Measurements from ENCODE around the gene PHC2. TPM values are rescaled to one million over a fixed set of nuclear protein-coding genes. Genes with fewer than 3 reads are reported as not detected.

Gene PHC2
- polyA plus RNA-seq, 1 donor (not counting 4 experiments of a cell fraction or from before 2014, with no cell fraction given): 51.7 TPM

- Histone ChIP-seq H3K4me1 (ENCODE audit: control insufficient read depth, extremely low read depth, insufficient read depth, low read length) (peaks cover 21% of the 10 kb centered on the region), H3K9ac (ENCODE audit: control insufficient read depth, extremely low read depth, insufficient read depth, low read length) (no peak overlapping the region), H3K27ac (ENCODE audit: control insufficient read depth, insufficient read depth, low read length) (no peak overlapping the region), H4K20me1 (ENCODE audit: control insufficient read depth, extremely low read depth, insufficient read depth, low read length) (peaks cover 3% of the 10 kb centered on the region), H3K9me3 (ENCODE audit: control insufficient read depth, low read depth, low read length) (no peaks in the 10 kb centered on the region), H3K4me3 (ENCODE audit: control insufficient read depth in 2 of 3, extremely low read depth in 1 of 3, insufficient read depth in 2 of 3, low read depth in 1 of 3, low read length in 3 of 3) (no peak overlapping the region), H3K36me3 (ENCODE audit: control insufficient read depth in 2 of 2, extremely low read depth in 1 of 2, insufficient read depth in 2 of 2, low read length in 2 of 2) (peaks cover 13 to 43% of the 10 kb centered on the region in 2 experiments), H2AFZ (ENCODE audit: control insufficient read depth, low read length) (no peak overlapping the region), H3K27me3 (ENCODE audit: control insufficient read depth, extremely low read depth, insufficient read depth, low read length) (no peaks in the 10 kb centered on the region), H3K4me2 (ENCODE audit: control insufficient read depth, extremely low read depth, insufficient read depth, low read depth, low read length) (no peak overlapping the region), H3K79me2 (ENCODE audit: control insufficient read depth, insufficient read depth, low read length) (no peaks in the 10 kb centered on the region), H3K9me1 (ENCODE audit: control insufficient read depth, extremely low read depth, insufficient read depth, low read length) (peaks cover 3% of the 10 kb centered on the region)
- dilution Hi-C loops (cut with MboI; ENCODE audit: extremely low pct_ligation_motif_present, low sequenced_read_pairs): no loop called here
- TF ChIP-seq CTCF (optimal IDR thresholded peaks at IDR 0.05 in 1 of 3, IDR thresholded peaks at IDR 0.05 in 1 of 3, conservative IDR thresholded peaks at IDR 0.05 in 1 of 3; ENCODE audit: extremely low read depth in 1 of 3, insufficient read depth in 2 of 3, low read length in 3 of 3) (no peak), EZH2 (IDR thresholded peaks at IDR 0.05; ENCODE audit: low read length) (no peak)
- DNase-seq (ENCODE audit: low read depth, low spot score) (no peak), FAIRE-seq (no peak)
These were observed 69.2 kb downstream of the PHC2 start for GRCh38 chr1:33361532-33362235.

GRCh38 chr1:33360367-33360766 is 70.5 kb downstream of the PHC2 start:
- Histone ChIP-seq H3K9ac (ENCODE audit: control insufficient read depth, extremely low read depth, insufficient read depth, low read length) (no peak overlapping the region), H3K4me1 (ENCODE audit: control insufficient read depth, extremely low read depth, insufficient read depth, low read length) (peaks cover 21% of the 10 kb centered on the region), H3K9me3 (ENCODE audit: control insufficient read depth, low read depth, low read length) (no peaks in the 10 kb centered on the region), H3K4me2 (ENCODE audit: control insufficient read depth, extremely low read depth, insufficient read depth, low read depth, low read length) (no peak overlapping the region), H4K20me1 (ENCODE audit: control insufficient read depth, extremely low read depth, insufficient read depth, low read length) (peaks cover 3% of the 10 kb centered on the region), H3K27ac (ENCODE audit: control insufficient read depth, insufficient read depth, low read length) (no peak overlapping the region), H3K4me3 (ENCODE audit: control insufficient read depth in 2 of 3, extremely low read depth in 1 of 3, insufficient read depth in 2 of 3, low read depth in 1 of 3, low read length in 3 of 3) (no peak overlapping the region), H2AFZ (ENCODE audit: control insufficient read depth, low read length) (no peak overlapping the region), H3K36me3 (ENCODE audit: control insufficient read depth in 2 of 2, extremely low read depth in 1 of 2, insufficient read depth in 2 of 2, low read length in 2 of 2) (peaks cover 7 to 33% of the 10 kb centered on the region in 2 experiments), H3K27me3 (ENCODE audit: control insufficient read depth, extremely low read depth, insufficient read depth, low read length) (no peaks in the 10 kb centered on the region), H3K79me2 (ENCODE audit: control insufficient read depth, insufficient read depth, low read length) (no peaks in the 10 kb centered on the region), H3K9me1 (ENCODE audit: control insufficient read depth, extremely low read depth, insufficient read depth, low read length) (peaks cover 3% of the 10 kb centered on the region)
- DNase-seq (ENCODE audit: low read depth, low spot score): no peak
- dilution Hi-C loops (cut with MboI; ENCODE audit: extremely low pct_ligation_motif_present, low sequenced_read_pairs): no loop called here
- peak; percentile 51 for FAIRE-seq
- TF ChIP-seq CTCF (optimal IDR thresholded peaks at IDR 0.05 in 1 of 3, IDR thresholded peaks at IDR 0.05 in 1 of 3, conservative IDR thresholded peaks at IDR 0.05 in 1 of 3; ENCODE audit: extremely low read depth in 1 of 3, insufficient read depth in 2 of 3, low read length in 3 of 3): no peak
- TF ChIP-seq EZH2 (IDR thresholded peaks at IDR 0.05; ENCODE audit: low read length): no peak
